H7 (cell line): ENCODE results near the gene TMEM203. TPM values are rescaled to one million over a fixed set of nuclear protein-coding genes. Genes with fewer than 3 reads are reported as not detected.
A peak's percentile ranks its signal among the peaks of the same experiment; 100 is the strongest.

ENCODE experiments used
- DNase-seq: peaks from one replicate; pipeline ENCODE4 v3.0.0; 2012
- H3K27me3 ChIP-seq: 2 replicates; pipeline ENCODE4 v1.6.0; 2011; ENCODE audit warnings: mild to moderate bottlenecking, low read length; ENCODE audit not compliant: control insufficient read depth, insufficient read depth
- H3K36me3 ChIP-seq: replicated peaks from 2 replicates; pipeline ENCODE4 v1.5.1; 2011; ENCODE audit warnings: low read length; ENCODE audit not compliant: control insufficient read depth, insufficient read depth
- H3K4me3 ChIP-seq: 2 replicates; pipeline ENCODE4 v1.5.1; 2011; ENCODE audit warnings: low read depth, mild to moderate bottlenecking, control low read depth, low read length, moderate library complexity; ENCODE audit not compliant: insufficient read depth
- total RNA-seq: library from RNA; depleted of rRNA; stranded (reverse); fragments of >200 nt; shearing (Covaris generic); gene quantifications from 2 replicates; pipeline ENCODE4 v1.2.3, GENCODE V29; 2014

The TMEM203 gene
- total RNA-seq, 1 experiment from 2014 or later = 62.3 TPM

- Histone ChIP-seq H3K36me3 (peaks cover 2% of the 10 kb centered on the region; the same call in 1 of the 2 replicates), H3K27me3 (no peaks in the 10 kb centered on the region), H3K4me3 (peak within 1 kb of the TSS; percentile 68)
- DNase-seq = peak; percentile 100
Measured at GRCh38 chr9:137200311-137201204, 4.9 kb downstream of the TMEM203 start, which contains the start of gene TPRN. Gene TPRN, minus strand, starts transcription at chr9:137200741. Its CDS starts 30 bp downstream, at chr9:137200711.

GRCh38 chr9:137199411-137200121 is 5.9 kb downstream of the TMEM203 start:
- Histone ChIP-seq H3K4me3 (peak overlapping the region; percentile 42), H3K36me3 (peaks cover 2% of the 10 kb centered on the region; the same call in 1 of the 2 replicates), H3K27me3 (no peaks in the 10 kb centered on the region)
- peak; percentile 80 for DNase-seq

GRCh38 chr9:137198902-137199283 is 6.6 kb downstream of the TMEM203 start:
- Histone ChIP-seq H3K4me3 (no peak overlapping the region), H3K36me3 (no peaks in the 10 kb centered on the region; the same call in 1 of the 2 replicates), H3K27me3 (no peaks in the 10 kb centered on the region)
- DNase-seq = no peak

- no peaks in the 10 kb centered on the region; the same call in 1 of the 2 replicates for H3K36me3 ChIP-seq
- H3K27me3 ChIP-seq = no peaks in the 10 kb centered on the region
- H3K4me3 ChIP-seq = no peak overlapping the region
- no peak for DNase-seq
Measured at GRCh38 chr9:137198051-137198901, 7.2 kb downstream of the TMEM203 start.

GRCh38 chr9:137195525-137196220 is 9.8 kb downstream of the TMEM203 start:
- no peak for DNase-seq
- H3K36me3 ChIP-seq = no peaks in the 10 kb centered on the region; the same call in 1 of the 2 replicates
- no peak overlapping the region for H3K4me3 ChIP-seq
- no peaks in the 10 kb centered on the region for H3K27me3 ChIP-seq

GRCh38 chr9:137194909-137195308 is 10.5 kb downstream of the TMEM203 start:
- Histone ChIP-seq H3K36me3 (no peaks in the 10 kb centered on the region; the same call in 1 of the 2 replicates), H3K27me3 (no peaks in the 10 kb centered on the region), H3K4me3 (no peak overlapping the region)
- DNase-seq = no peak

GRCh38 chr9:137194388-137194787 is 11.1 kb downstream of the TMEM203 start:
- Histone ChIP-seq H3K27me3 (no peaks in the 10 kb centered on the region), H3K36me3 (no peaks in the 10 kb centered on the region; the same call in 1 of the 2 replicates), H3K4me3 (no peak overlapping the region)
- peak; percentile 67 for DNase-seq

GRCh38 chr9:137193771-137194170 is 11.7 kb downstream of the TMEM203 start:
- no peak for DNase-seq
- Histone ChIP-seq H3K36me3 (no peaks in the 10 kb centered on the region; the same call in 1 of the 2 replicates), H3K4me3 (no peak overlapping the region), H3K27me3 (no peaks in the 10 kb centered on the region)

GRCh38 chr9:137192859-137193258 is 12.6 kb downstream of the TMEM203 start:
- Histone ChIP-seq H3K27me3 (no peaks in the 10 kb centered on the region), H3K4me3 (no peak overlapping the region), H3K36me3 (no peaks in the 10 kb centered on the region; the same call in 1 of the 2 replicates)
- DNase-seq = no peak

GRCh38 chr9:137192448-137192780 is 13.0 kb downstream of the TMEM203 start:
- Histone ChIP-seq H3K36me3 (no peaks in the 10 kb centered on the region; the same call in 1 of the 2 replicates), H3K4me3 (no peak overlapping the region), H3K27me3 (no peaks in the 10 kb centered on the region)
- no peak for DNase-seq

GRCh38 chr9:137191691-137192447 is 13.6 kb downstream of the TMEM203 start:
- Histone ChIP-seq H3K4me3 (no peak overlapping the region), H3K36me3 (peaks cover 4% of the 10 kb centered on the region), H3K27me3 (no peaks in the 10 kb centered on the region)
- no peak for DNase-seq

GRCh38 chr9:137191245-137191644 is 14.2 kb downstream of the TMEM203 start:
- Histone ChIP-seq H3K36me3 (peaks cover 4% of the 10 kb centered on the region), H3K27me3 (no peaks in the 10 kb centered on the region)
- DNase-seq = no peak

GRCh38 chr9:137190315-137190856 is 15.1 kb downstream of the TMEM203 start:
- H3K27me3 ChIP-seq = no peaks in the 10 kb centered on the region
- no peak for DNase-seq
- H3K4me3 ChIP-seq = no peak overlapping the region
- peaks cover 4% of the 10 kb centered on the region for H3K36me3 ChIP-seq

More at GRCh38 chr9:137191245-137191644, 14.2 kb downstream of the TMEM203 start:
- no peak overlapping the region for H3K4me3 ChIP-seq
